Glomerular endothelial cell (primary cell): ENCODE measurements around the gene FASTK. TPM values are rescaled to one million over a fixed set of nuclear protein-coding genes. Genes with fewer than 3 reads are reported as not detected.

Experiments used
- DNase-seq: peaks from one replicate; pipeline ENCODE4 v3.0.0-alpha.2; 2011; ENCODE audit warnings: low read depth, low spot score; ENCODE audit errors: extremely low read depth
- total RNA-seq: library from RNA; depleted of rRNA; stranded (reverse); fragments of >200 nt; gene quantifications from 2 replicates; pipeline ENCODE4 v1.2.3, GENCODE V29; 2015

The FASTK gene
- total RNA-seq, 1 donor from 2014 or later, result 81.7 TPM

DNA sequence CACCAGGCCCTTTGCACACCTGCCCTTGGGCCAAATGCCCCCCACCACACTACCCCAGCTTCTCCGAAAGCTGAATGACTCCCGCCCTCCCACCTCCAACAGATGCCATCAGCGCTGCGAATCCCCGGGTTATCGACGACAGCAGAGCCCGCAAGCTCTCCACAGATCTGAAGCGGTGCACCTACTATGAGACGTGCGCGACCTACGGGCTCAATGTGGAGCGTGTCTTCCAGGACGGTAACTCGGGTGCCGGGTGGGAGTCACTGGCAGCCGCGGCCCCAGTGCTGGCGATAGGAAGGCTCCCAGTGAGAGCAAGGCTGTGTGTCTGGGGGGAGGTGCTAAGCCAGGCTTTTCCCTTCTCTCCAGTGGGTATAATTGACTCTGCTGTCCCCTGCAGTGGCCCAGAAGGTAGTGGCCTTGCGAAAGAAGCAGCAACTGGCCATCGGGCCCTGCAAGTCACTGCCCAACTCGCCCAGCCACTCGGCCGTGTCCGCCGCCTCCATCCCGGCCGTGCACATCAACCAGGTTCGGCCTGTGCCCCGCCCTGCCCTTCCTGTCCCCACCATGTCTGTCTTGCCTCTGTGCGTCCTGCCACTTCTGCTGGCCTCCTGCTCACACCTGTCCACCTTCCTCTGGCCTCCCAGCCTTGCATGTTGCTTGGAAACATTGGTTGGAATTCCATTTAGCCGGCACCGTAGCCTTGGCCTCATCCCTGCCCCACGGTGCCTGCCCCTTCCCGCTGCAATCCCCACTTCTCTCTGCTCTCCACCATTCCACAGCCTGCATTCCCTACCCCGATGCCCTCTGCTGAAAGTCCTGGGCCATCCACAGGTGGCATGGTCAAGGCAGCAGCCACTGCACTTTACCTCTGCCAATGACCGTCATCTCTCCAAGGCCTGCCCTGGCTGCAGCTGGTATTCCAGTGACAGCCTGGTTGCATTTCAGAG is 37.8 kb upstream of the FASTK start:
- DNase-seq, result no peak

DNA sequence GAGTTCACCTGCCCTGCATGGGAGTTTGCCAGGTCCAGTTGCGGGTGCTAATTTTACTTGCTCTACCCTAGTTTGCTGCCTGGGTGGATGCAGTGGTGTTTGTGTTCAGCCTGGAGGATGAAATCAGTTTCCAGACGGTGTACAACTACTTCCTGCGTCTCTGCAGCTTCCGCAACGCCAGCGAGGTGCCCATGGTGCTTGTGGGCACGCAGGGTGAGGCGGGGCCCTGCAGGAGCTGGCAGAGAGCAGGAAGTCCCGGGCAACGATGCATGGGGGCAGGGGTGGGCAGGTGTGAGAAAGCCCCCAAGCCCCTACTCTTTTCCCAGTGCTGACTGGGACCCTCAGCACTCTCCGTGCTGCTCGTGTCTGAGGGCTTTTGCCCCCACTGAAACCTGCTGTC is 37.0 kb upstream of the FASTK start:
- DNase-seq, result no peak

DNA sequence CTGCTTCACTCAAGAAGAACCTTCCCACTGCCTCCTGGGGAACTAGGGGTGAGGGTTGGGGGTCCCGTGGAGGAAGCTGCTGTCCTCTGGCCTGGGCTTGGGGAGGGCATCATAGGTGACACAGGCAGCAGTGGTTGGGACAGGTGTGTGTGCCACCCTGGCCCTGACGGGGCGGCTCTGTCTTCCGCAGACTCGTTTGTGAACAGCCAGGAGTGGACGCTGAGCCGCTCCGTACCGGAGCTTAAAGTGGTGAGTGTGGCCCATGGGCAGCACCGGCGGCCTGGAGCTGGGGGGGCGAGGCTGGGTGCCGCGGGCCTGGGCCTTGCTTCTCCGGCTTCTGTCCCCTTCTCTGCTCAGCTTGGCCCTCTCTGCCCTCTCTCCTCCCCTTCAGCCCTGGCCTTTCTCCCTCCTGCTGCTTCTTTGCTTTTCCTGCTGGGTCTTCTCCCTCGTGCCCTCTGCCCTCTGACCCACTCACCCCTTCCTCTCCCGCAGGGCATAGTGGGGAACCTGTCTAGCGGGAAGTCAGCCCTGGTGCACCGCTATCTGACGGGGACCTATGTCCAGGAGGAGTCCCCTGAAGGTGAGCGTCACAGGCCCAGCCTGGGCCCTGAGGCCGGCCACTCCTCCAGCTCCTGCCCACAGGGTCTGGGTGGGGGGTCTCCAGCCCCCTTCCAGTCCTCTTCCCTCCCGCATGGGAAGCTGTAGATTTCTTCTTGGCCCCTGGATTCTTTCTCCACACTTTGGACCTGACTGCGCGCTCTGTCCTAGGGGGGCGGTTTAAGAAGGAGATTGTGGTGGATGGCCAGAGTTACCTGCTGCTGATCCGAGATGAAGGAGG is 36.2 kb upstream of the FASTK start:
- no peak for DNase-seq

DNA sequence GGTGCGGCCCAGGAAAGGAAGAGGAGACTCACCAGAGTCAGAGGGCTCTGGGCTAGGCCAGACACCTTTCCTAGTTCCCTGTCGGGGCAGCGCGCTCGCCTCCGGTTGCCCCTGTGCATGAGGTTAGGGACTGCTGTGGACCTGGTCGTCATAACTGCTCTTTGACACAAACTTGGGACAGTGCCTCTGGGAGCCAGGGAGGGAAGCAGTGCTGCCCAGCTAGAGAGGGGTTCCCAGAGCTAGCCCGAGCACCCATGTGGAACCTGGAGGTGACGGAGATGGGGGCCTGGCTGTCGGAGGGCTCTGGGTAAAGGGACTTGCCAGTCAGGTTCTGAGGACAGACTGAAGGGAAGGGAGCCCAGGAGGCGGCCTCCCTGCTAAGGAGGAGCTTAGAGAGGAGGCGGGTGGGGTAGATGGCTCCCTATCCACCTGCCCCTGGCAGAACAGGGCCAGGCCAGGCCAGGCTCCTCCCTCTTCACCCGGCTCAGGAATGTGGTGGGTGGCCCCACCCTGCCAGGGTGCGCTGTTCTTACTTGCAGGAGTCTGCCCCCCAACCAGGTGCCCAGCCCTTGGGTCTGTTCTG is 35.3 kb upstream of the FASTK start:
- DNase-seq, result no peak

DNA sequence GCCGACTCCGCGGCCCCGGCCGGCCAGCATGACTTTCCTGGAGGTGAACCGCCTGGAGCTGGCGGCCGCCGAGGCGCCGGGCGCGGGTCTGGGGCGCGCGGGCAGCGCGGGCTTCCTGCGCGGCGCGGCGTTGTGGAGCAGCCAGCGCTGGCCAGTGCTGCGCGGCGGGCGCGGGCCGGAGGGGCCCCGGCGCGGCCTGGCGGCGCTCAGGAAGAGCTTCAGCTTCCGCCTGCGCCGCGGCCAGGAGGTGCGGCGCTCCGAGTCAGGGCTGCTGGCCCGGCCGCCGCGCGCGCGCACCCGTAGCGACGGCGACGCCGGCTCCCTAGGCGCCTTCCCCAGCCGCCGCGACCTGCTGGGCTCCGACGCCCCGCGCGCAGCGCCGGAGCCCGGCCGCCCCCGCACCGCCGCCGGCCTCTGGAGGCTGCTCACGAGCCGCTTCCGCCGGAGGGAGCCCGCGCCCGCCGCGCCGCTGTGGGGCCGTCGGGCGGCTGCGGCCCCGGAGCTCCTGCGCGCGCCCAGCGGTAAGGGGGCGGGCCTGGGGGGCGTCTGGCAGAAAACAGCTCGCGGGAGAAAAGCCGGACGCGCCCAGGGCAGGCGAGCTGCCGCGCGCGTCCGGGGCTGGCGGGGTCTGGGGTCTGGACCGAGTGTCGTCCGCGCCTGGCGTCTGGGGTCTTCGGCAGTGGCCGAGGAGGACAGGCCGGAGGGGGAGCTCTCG is 34.7 kb upstream of the FASTK start:
- DNase-seq, result no peak

DNA sequence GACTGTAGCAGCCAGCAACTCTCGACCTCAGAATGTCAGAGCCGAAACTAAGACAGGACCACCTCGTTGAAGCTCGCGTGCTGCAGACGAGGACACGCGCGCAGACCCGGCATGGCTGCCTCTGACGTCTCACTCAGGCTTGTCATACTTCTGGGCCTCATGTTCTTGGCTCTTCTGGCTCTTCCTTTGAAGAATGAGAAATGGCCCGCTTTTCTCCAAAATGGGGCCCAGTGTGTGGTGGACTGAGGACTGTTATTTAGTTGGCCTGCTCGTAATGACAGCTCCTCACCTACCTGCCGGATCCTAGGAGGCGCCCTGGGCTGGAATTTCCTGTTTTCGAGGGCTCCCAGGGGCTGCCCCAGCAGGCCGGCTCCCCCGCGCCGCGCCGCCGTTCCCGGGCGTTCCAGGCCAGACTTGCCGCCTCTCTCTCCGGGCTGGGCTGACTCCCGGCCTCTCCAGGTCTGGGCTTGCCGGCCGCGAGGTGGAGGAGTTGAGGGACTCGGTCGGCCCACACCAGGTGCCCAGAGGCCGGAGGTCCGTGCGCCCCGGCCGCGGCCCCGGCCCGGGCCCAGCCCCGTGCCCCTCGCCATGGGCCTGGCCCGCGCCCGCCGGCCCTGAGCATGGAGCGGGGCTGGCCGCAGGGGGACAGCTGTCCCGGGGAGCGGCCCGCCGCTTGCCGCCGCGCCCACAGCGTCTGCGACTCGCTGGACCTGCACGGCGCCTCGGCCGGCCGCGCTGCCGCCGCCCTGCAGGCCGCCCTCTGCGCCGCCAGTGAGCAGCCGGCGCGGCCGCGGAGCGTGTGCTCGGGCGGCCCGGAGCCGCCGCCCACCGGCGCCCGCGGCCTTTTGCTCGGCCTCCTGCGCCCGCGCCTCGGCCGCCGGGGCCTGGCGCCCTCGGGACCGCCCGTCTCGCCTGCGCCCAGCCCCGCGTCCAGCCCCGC is 33.8 kb upstream of the FASTK start:
- no peak for DNase-seq

DNA sequence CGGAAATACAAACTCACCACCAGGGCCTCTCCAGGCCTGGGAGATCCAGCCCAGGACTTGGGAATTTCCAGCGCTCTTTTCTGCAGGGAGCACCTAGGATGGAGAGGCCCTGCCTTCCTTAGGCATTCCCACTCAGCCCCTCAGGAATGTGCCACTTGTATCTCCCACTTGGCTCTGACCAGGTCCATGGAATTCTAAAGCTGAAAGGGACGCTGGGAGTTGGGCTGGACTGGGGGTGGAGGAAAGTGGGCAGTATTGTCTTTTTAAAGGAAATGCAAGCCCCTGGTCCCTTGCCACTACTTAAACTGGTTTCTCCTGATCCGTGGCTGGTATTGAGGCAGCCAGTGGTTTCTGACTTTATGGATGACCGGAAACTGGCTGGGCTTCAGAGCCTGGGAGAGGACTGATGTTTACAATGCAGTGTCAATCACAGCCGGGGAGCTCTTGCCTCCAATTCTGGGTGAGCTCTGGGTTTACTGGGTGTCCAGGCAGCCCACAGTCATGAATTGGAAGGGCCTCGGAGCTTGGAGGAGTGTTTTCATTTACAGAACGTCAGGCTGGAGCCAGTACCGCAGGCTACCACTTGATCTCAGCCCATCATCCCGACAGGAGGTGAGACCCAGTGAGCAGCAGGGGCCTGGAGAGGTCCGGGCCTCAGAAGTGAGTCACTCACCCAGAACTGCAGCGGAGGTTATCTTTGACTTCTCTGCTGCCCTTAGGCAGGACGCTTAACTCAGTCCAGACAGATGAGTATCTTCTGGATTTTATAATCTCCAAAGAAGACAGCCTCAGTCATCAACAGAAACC is 32.9 kb upstream of the FASTK start:
- DNase-seq, result no peak

DNA sequence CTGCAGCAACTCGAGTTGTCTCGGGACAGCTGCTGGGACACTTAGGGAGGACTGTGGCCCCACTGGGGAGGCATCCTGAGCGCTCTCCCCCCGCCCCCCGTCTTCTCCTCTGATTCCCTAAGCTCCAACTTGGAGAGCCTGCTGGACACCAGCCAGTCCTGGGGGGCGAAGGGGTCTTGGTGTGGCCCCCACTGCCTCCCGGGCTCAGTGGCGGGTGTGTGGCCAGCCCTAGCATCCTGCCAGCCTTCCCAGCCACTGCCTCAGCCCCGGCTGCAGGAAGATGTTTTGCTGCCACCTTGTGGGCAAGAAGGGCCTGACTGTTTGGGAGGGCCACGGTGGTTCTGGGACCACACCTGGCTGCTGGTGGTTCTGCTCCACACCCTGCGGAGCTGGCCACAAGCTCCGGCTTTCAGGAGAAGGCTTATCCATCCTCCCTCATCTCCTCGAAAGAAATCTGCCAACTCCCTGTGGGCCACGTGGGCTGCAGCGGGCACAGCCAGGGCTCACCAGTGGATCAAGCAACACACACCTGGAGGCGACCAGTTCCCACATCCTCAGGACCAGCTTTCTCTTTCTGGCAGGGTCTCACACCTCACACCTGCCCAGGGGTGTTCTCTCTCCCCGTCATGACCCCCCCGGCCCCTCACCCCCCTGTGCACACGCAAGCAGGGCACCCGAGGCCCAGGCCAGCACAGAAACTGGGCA is 30.5 kb upstream of the FASTK start:
- no peak for DNase-seq

DNA sequence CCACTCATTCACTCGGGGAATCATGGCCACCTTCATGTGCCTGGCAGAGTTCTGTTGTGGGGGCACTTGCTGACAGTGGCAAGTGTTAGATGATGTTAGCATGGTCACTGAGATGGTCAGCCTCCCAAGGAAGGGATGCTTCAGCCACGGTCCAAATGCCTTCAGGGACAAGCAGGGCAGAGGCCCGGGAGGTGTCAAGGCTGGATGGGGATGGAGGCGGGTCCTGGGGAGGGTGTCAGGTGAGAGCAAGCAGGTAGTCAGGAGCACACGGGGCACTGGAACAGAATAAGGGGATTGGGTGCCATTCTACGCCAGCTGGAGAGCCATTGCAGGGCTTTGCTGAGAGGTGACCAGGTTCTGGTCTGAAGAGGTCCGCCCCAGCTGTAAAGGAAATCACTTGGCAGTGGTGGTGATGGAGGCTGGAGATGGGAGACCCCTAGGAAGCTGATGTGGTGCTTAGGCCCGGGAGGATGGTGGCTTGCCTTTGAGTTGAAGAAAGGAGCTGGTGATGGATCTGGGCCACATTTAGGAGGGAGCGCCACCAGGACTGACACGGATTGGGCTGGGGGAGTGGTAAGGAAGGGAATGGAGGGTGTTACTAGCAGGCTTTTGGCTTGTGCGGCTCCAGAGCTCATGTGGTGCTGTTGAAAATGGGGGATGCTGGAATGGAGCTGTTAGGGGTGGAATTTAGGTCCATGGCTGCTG is 29.8 kb upstream of the FASTK start:
- no peak for DNase-seq

DNA sequence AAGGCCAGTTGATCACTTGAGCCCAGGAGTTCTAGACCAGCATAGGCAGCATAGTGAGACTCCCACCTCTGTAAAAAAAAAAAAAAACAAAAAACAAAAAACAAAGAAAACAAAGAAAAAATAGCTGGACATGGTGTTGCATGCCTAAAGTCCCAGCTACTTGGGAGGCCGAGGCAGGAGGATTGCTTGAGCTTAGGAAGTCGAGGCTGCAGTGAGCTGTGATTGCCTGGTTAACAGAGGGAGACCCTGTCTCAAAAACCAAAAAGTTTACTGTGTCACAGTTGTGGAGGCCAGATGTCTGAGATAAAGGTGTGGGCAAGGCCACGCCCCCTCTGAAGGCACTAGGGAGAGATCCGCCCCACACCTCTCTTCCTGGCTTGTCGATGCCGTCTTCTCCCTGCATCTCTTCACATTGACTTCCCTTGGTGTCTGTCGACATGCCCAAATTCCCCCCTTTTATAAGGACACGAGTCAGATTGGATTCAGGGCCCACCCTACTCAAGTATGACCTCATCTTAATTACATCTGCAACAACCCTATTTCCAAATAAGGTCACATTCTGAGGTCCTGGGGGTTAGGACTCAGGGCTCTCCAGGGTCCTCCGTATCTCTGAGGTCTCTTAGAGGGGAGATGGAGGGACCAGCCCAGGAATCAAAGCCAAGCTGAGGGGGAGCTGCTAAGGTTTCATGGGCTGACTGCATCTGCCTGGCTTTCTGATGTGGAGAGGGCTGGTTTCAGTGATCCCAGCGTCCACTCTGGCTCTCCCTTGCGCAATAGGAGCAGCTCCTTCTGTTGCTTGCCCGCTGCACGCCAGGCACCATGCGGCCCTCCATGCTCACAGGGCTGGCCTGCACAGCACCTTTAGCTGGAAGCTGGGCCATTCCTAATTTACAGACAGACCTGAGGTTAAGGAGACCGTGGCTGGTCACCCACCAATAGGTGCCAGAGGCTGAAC is 28.8 kb upstream of the FASTK start:
- no peak for DNase-seq

DNA sequence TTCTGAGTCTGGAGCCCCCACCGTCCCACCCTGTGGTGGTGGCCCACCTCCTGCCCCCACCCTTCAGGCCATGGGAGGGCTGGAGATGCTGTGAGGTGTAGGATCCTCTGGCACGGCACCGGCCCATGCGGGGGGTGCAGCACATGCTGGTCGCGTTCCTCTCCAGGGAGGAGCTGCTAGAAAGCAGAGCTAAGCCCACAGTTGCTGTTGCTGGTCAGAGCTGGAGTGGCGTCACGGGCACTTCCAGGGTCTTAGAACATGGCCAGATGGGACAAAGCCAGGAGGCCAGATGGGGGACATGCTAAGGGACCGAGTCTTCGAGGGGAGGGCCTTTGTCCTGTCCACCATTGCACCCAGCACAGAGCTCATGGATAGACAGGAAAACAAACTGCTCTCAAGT is 27.3 kb upstream of the FASTK start:
- DNase-seq, result no peak

DNA sequence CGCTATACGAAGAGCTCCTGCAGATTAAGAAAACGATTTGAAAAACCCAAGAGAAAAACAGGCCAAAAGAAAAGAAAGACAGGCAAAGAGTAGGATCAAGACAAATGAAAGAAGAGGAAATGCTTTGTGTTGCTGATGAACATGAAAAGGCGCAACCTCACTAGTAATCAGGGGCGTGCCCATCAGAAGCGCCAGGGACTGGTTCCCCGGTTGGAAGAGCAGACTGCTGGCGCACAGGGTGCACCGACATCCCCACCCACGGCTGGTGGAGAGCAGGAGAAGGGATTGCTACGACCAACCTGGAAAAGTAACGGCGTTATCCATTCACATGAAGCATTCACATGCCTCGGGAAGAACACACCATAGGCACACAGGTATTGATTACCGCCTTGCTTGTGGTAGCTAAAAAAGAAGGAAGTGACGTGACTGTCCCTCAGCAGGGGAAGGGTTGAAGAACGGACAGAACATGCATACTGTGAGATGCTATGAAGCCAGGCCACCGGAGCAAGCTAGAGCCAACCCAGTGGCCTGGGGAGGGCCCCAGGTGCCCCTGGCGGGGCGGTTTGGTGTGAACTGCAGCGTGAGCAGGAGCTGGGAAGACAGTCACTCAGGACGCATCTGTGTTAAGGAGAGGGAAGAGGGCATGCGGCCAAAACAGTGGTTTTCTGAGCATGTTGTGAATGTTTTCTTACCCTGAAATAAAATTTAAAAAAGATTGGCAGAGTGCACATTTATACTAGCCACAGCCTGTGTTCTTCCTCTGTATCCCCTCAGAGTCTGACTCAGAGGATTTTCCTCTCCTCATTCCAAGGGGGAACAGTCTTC is 24.0 kb upstream of the FASTK start:
- DNase-seq, result no peak

DNA sequence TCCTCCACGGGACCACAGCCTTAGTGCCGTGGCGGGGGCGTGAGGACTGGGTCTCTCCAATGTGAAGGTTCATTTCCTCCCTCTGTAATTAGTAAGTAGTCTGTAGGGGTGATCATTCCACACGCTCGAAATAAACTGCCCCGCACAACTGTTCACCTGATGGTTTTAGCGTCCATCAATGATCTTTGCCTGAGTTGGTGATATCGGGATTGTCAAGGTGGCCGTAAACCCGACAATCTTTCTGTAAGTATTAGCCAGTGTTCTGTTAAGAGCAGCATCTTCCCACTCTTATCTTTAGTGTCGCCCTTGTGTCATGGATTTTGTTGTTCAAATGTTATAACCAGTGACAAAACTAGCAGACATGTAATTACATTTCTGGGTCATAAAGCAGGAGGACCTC is 23.4 kb upstream of the FASTK start:
- no peak for DNase-seq

DNA sequence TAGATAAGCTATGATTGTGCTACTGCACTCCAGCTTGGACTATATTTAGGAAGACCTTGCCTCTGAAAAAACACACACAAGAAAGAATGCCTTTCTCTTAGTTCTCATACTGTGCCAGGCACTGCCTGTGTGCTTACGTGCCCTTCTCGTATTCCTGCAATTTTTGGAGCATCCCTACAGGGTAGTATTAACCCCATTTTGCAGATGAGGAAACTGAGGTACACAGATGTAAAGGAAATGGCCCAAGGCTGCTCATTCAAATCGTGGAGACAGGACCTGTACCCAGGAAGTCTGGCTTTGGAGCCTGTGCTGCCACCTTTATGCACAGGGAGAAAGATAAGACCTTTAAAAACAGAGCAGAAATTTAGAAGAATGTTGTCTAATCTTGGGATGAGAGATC is 22.4 kb upstream of the FASTK start:
- DNase-seq, result no peak

DNA sequence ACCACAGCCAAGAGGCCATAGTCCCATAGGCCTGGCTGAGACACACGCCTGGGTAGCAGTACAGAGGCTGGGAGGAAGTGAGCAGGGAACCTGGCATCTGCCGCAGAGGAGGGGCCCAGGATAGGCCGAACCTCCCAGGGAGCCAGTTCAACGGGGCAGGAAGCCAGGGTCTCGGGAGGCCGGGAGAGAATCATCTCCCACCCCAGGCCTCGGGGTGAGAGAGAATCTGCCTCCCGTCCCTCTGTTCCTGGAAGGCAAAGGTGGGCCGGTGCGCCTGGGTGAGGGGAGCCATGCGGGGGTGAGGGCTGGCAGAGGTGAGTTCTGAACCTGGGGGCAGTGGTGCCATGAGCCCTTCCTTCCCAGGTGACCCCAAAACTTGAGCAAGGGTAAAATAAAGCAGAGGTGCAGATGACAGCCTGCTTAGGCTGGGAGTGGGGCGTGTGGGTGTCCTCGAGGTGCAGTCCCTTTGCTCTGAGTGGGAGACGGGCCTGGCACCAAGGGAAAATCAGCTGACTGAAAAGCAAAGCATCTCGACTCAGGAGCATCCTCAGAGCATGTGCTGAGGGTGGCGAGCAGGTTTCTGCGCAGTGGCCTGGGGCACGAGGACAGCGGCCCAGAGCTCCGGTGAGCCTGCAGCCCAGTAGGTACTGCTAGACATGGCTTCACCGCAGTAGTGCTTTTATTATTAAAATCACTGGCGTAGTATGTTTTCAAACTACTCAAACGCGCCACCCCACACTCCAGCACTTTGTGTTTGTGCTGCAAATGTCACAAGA is 21.2 kb upstream of the FASTK start:
- no peak for DNase-seq
